NB4 (cell line): ENCODE data around the gene SCUBE3.
A peak's percentile ranks its signal among the peaks of the same experiment; 100 is the strongest.

Source experiments
- CTCF ChIP-seq: IDR thresholded peaks from one replicate; pipeline ENCODE4 v1.5.1; 2012; ENCODE audit warnings: low read depth, low read length
- MAX ChIP-seq: IDR thresholded peaks from 2 replicates; pipeline ENCODE4 v1.6.1; 2011; ENCODE audit warnings: low read depth, low read length
- POLR2A ChIP-seq: IDR thresholded peaks from 2 replicates; pipeline ENCODE4 v1.6.1; 2011; ENCODE audit warnings: mild to moderate bottlenecking; ENCODE audit not compliant: insufficient read length; ENCODE audit errors: extremely low read depth

- no peak for TF ChIP-seq POLR2A
- TF ChIP-seq CTCF = no peak
- TF ChIP-seq MAX = 0 out of 2 replicates have a peak, but pooled peaks have one; percentile 38
Measured at GRCh38 chr6:35218021-35218420, 4.3 kb downstream of the SCUBE3 start.
